Hepatocyte (in vitro differentiated cells): Measurements from ENCODE around the gene RHEBL1. TPM values are rescaled to one million over a fixed set of nuclear protein-coding genes. Genes with fewer than 3 reads are reported as not detected.
A peak's percentile ranks its signal among the peaks of the same experiment; 100 is the strongest.

Experiments
- DNase-seq: peaks from one replicate; pipeline ENCODE4 v3.0.0-alpha.2; 2016; ENCODE audit warnings: low spot score
- H2AFZ ChIP-seq: fragments of 200-600 bp; sonication (generic); 2 replicates; pipeline ENCODE4 v1.6.0; 2016; ENCODE audit warnings: antibody characterized with exemption, mild to moderate bottlenecking
- H3K27ac ChIP-seq: fragments of 200-600 bp; sonication (generic); 2 replicates; pipeline ENCODE4 v1.5.1; 2016; ENCODE audit warnings: mild to moderate bottlenecking
- H3K27me3 ChIP-seq: fragments of 200-600 bp; sonication (generic); 2 replicates; pipeline ENCODE4 v1.6.1; 2016
- H3K36me3 ChIP-seq: fragments of 200-600 bp; sonication (generic); replicated peaks from 2 replicates; pipeline ENCODE4 v1.5.1; 2016; ENCODE audit warnings: low read depth; ENCODE audit not compliant: insufficient read depth
- H3K4me1 ChIP-seq: fragments of 200-600 bp; sonication (generic); 2 replicates; pipeline ENCODE4 v1.5.1; 2016; ENCODE audit warnings: mild to moderate bottlenecking, moderate library complexity; ENCODE audit not compliant: insufficient read depth
- H3K4me2 ChIP-seq: fragments of 200-600 bp; sonication (generic); 2 replicates; pipeline ENCODE4 v1.6.0; 2016
- H3K4me3 ChIP-seq: fragments of 200-600 bp; sonication (generic); 2 replicates; pipeline ENCODE4 v1.5.1; 2016; ENCODE audit warnings: mild to moderate bottlenecking
- H3K79me2 ChIP-seq: fragments of 200-600 bp; sonication (generic); 2 replicates; pipeline ENCODE4 v1.6.0; 2017; ENCODE audit warnings: mild to moderate bottlenecking
- H3K9me2 ChIP-seq: fragments of 200-600 bp; sonication (generic); replicated peaks from 2 replicates; pipeline ENCODE4 v1.6.0; 2017; ENCODE audit warnings: mild to moderate bottlenecking; ENCODE audit not compliant: insufficient read depth
- H3K9me3 ChIP-seq: fragments of 200-600 bp; sonication (generic); 2 replicates; pipeline ENCODE4 v1.5.1; 2016; ENCODE audit warnings: low read depth, mild to moderate bottlenecking
- H4K20me1 ChIP-seq: fragments of 200-600 bp; sonication (generic); 2 replicates; pipeline ENCODE4 v1.6.0; 2016; ENCODE audit warnings: mild to moderate bottlenecking; ENCODE audit not compliant: insufficient read depth, poor library complexity, severe bottlenecking
- CTCF ChIP-seq: fragments of 200-600 bp; sonication (generic); IDR thresholded peaks from 2 replicates; pipeline ENCODE4 v1.5.1; 2016; ENCODE audit warnings: antibody characterized with exemption, mild to moderate bottlenecking; ENCODE audit not compliant: poor library complexity
- EZH2 ChIP-seq: fragments of 200-600 bp; sonication (generic); IDR thresholded peaks from 2 replicates; pipeline ENCODE4 v1.6.1; 2016; ENCODE audit warnings: antibody characterized with exemption, mild to moderate bottlenecking, borderline replicate concordance
- EZH2phosphoT487 ChIP-seq: fragments of 200-600 bp; sonication (generic); IDR thresholded peaks from one replicate; pipeline ENCODE4 v1.6.1; 2018; ENCODE audit warnings: antibody characterized with exemption, mild to moderate bottlenecking, low read depth, moderate library complexity; ENCODE audit not compliant: unreplicated experiment, severe bottlenecking
- WGBS: methylation state at CpG from one replicate; pipeline ENCODE4 v1.1.6; 2016; ENCODE audit warnings: low lambda C conversion rate; ENCODE audit errors: missing lambda C conversion rate; 5-methylcytosine and 5-hydroxymethylcytosine counted together
- polyA plus RNA-seq: library from polyadenylated mRNA; unstranded; fragments of >200 nt; fragmentation: Nextera tagmentation; extraction: Ambion mirVana; gene quantifications from 2 replicates; pipeline ENCODE4 v1.2.1, GENCODE V29; 2016
- total RNA-seq: library from RNA; depleted of rRNA; stranded (reverse); fragments of >200 nt; gene quantifications from 2 replicates; pipeline ENCODE4 v1.2.3, GENCODE V29; 2014

RHEBL1 gene
- total and polyA plus RNA-seq, 2 experiments from 2014 or later, result 0.30 TPM; not detected in 1

- Histone ChIP-seq H2AFZ (peak overlapping the region; percentile 36), H3K36me3 (no peaks in the 10 kb centered on the region), H3K27ac (peak overlapping the region; percentile 95), H3K4me3 (peak overlapping the region; percentile 45), H3K9me2 (no peaks in the 10 kb centered on the region), H3K79me2 (peaks cover 47% of the 10 kb centered on the region), H4K20me1 (peaks cover 31% of the 10 kb centered on the region), H3K9me3 (no peaks in the 10 kb centered on the region), H3K27me3 (no peaks in the 10 kb centered on the region), H3K4me1 (peaks cover 18% of the 10 kb centered on the region), H3K4me2 (peak overlapping the region; percentile 95)
- DNase-seq, result peak; percentile 55
- 14% methylated on average over 15 of the region's 33 CpGs for WGBS
- TF ChIP-seq EZH2phosphoT487 (no peak), CTCF (no peak), EZH2 (no peak)
Measured at GRCh38 chr12:49109641-49110463, 40.1 kb upstream of the RHEBL1 start.

- H3K27ac ChIP-seq, result peak overlapping the region; percentile 95
- peak; percentile 73 for DNase-seq
- WGBS, result 21% methylated on average over 4 of the region's 4 CpGs
- peaks cover 36% of the 10 kb centered on the region for H4K20me1 ChIP-seq
- no peaks in the 10 kb centered on the region for H3K27me3 ChIP-seq
- H3K79me2 ChIP-seq, result peaks cover 50% of the 10 kb centered on the region
- H3K4me3 ChIP-seq, result peak overlapping the region; percentile 45
- H3K9me2 ChIP-seq, result no peaks in the 10 kb centered on the region
- no peak overlapping the region for H2AFZ ChIP-seq
- TF ChIP-seq EZH2phosphoT487, result no peak
- TF ChIP-seq CTCF, result no peak
- no peak for TF ChIP-seq EZH2
- peak overlapping the region; percentile 95 for H3K4me2 ChIP-seq
- H3K36me3 ChIP-seq, result no peaks in the 10 kb centered on the region
- no peaks in the 10 kb centered on the region for H3K9me3 ChIP-seq
- H3K4me1 ChIP-seq, result peaks cover 18% of the 10 kb centered on the region
Measured at GRCh38 chr12:49108958-49109404, 39.2 kb upstream of the RHEBL1 start.

GRCh38 chr12:49105504-49106084 is 35.8 kb upstream of the RHEBL1 start:
- Histone ChIP-seq H3K4me1 (peaks cover 18% of the 10 kb centered on the region), H3K4me3 (no peak overlapping the region), H3K27me3 (no peaks in the 10 kb centered on the region), H3K27ac (peak overlapping the region; percentile 55), H3K79me2 (peaks cover 50% of the 10 kb centered on the region), H4K20me1 (peaks cover 36% of the 10 kb centered on the region), H3K9me2 (no peaks in the 10 kb centered on the region), H3K4me2 (no peak overlapping the region), H3K36me3 (no peaks in the 10 kb centered on the region), H2AFZ (no peak overlapping the region), H3K9me3 (no peaks in the 10 kb centered on the region)
- no peak for DNase-seq
- 85% methylated on average over 9 of the region's 9 CpGs for WGBS
- TF ChIP-seq EZH2phosphoT487, result no peak

GRCh38 chr12:49104822-49105221 is 35.0 kb upstream of the RHEBL1 start:
- DNase-seq, result no peak
- no peaks in the 10 kb centered on the region for H3K9me2 ChIP-seq
- H3K27me3 ChIP-seq, result no peaks in the 10 kb centered on the region
- TF ChIP-seq EZH2, result no peak
- no peak for TF ChIP-seq EZH2phosphoT487
- TF ChIP-seq CTCF, result no peak
- peaks cover 36% of the 10 kb centered on the region for H4K20me1 ChIP-seq
- no peaks in the 10 kb centered on the region for H3K36me3 ChIP-seq
- peaks cover 47% of the 10 kb centered on the region for H3K79me2 ChIP-seq
- peaks cover 18% of the 10 kb centered on the region for H3K4me1 ChIP-seq
- H3K27ac ChIP-seq, result no peak overlapping the region
- H3K4me3 ChIP-seq, result no peak overlapping the region
- WGBS, result 93% methylated on average over 3 of the region's 3 CpGs
- no peaks in the 10 kb centered on the region for H3K9me3 ChIP-seq
- no peak overlapping the region for H3K4me2 ChIP-seq
- no peak overlapping the region for H2AFZ ChIP-seq
